Inflammatory macrophage treated with lipopolysaccharide for 4 hours (primary cell): ENCODE measurements around the gene RABEP2.
"Not testable (repeated sequence)": the region's sequence is repeated elsewhere in the genome, so short reads cannot be mapped to it uniquely, and the experiment has no call there.

Experiments
- DNase-seq: peaks from one replicate; pipeline ENCODE4 v3.0.0-alpha.2; 2020

Gene RABEP2

GRCh38 chr16:28878083-28878926 is 46.7 kb downstream of the RABEP2 start, which contains the start of gene ATP2A1:
Gene ATP2A1, plus strand, starts transcription at chr16:28878488. Its CDS starts 184 bp downstream, at chr16:28878672.
- DNase-seq: no peak

GRCh38 chr16:28877655-28878000 is 47.4 kb downstream of the RABEP2 start:
- DNase-seq: no peak

GRCh38 chr16:28876973-28877654 is 47.9 kb downstream of the RABEP2 start:
- DNase-seq: no peak

GRCh38 chr16:28876019-28876659 is 48.9 kb downstream of the RABEP2 start:
- DNase-seq: no peak

- DNase-seq: no peak
These were observed 49.7 kb downstream of the RABEP2 start for GRCh38 chr16:28875134-28876018.

- DNase-seq: no peak
These were observed 50.6 kb downstream of the RABEP2 start for GRCh38 chr16:28874406-28874805.

- peak; percentile 19 for DNase-seq
These were observed 51.4 kb downstream of the RABEP2 start for GRCh38 chr16:28873543-28874201.

GRCh38 chr16:28872952-28873351 is 52.1 kb downstream of the RABEP2 start:
- DNase-seq: no peak

GRCh38 chr16:28869201-28869600 is 55.8 kb downstream of the RABEP2 start:
- no peak for DNase-seq

GRCh38 chr16:28867646-28868045 is 57.4 kb downstream of the RABEP2 start:
- not testable (repeated sequence) for DNase-seq

- DNase-seq: no peak
These were observed 57.8 kb downstream of the RABEP2 start for GRCh38 chr16:28867241-28867640.

GRCh38 chr16:28866454-28866804 is 58.6 kb downstream of the RABEP2 start:
- no peak for DNase-seq

- no peak for DNase-seq
These were observed 59.1 kb downstream of the RABEP2 start for GRCh38 chr16:28865722-28866453.

- no peak for DNase-seq
These were observed 59.9 kb downstream of the RABEP2 start for GRCh38 chr16:28865001-28865688.

GRCh38 chr16:28863929-28864793 is 60.9 kb downstream of the RABEP2 start:
- no peak for DNase-seq

- no peak for DNase-seq
These were observed 65.7 kb downstream of the RABEP2 start for GRCh38 chr16:28859326-28859725.

GRCh38 chr16:28858421-28858820 is 66.6 kb downstream of the RABEP2 start:
- DNase-seq: no peak
